Activated naive CD8-positive, alpha-beta T cell treated with anti-CD3 and anti-CD28 coated beads, Interleukin-2, amount 50 U/mL, for 24 hours (primary cell): ENCODE results near the gene PLA2G12A.

Experiments used
- ATAC-seq: fragments of 150-1000 bp; cut with Tn5 transposase; one replicate; pipeline ENCODE4 v1.10.0; 2021
- DNase-seq: peaks from one replicate; pipeline ENCODE4 v3.0.0; 2021
- H3K27ac Mint-ChIP-seq: one replicate; pipeline ENCODE4 v1.8.0; 2021; ENCODE audit warnings: mild to moderate bottlenecking, mixed read lengths
- H3K27me3 Mint-ChIP-seq: one replicate; pipeline ENCODE4 v1.8.0; 2021; ENCODE audit warnings: mixed read lengths
- H3K36me3 Mint-ChIP-seq: one replicate; pipeline ENCODE4 v1.8.0; 2021; ENCODE audit warnings: low read depth, mixed read lengths
- H3K4me1 Mint-ChIP-seq: one replicate; pipeline ENCODE4 v1.8.0; 2021; ENCODE audit warnings: mixed read lengths
- H3K4me3 Mint-ChIP-seq: one replicate; pipeline ENCODE4 v1.8.0; 2021; ENCODE audit warnings: mild to moderate bottlenecking, moderate library complexity, mixed read lengths
- H3K9me3 Mint-ChIP-seq: one replicate; pipeline ENCODE4 v1.8.0; 2021; ENCODE audit warnings: mixed read lengths

PLA2G12A gene

DNA sequence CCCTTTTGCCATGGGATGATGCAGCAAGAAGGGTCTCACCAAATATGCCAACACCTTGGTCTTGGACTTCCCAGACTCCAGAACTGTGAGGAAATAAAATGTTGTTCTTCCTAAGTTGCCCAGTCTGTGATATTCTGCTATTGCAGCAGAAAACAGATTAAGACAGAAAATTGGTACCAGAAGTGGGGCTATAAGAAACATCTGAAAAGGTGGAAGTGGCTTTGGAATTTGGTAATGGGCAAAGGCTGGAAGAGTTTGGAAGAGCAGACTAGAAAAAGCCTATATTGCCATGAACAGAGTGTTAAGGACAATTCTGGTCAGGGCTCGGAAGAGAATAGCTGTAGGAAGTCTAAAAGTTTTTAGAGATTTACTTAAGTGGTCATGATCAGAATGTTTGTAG is 54.0 kb downstream of the PLA2G12A start:
- ATAC-seq = no peak
- H3K27ac Mint-ChIP-seq = no peak overlapping the region
- no peak for DNase-seq
- H3K27me3 Mint-ChIP-seq = no peaks in the 10 kb centered on the region
- peaks cover 11% of the 10 kb centered on the region for H3K9me3 Mint-ChIP-seq
- H3K4me1 Mint-ChIP-seq = peaks cover 28% of the 10 kb centered on the region
- no peak overlapping the region for H3K4me3 Mint-ChIP-seq
- H3K36me3 Mint-ChIP-seq = peaks cover 40% of the 10 kb centered on the region

- H3K4me1 Mint-ChIP-seq = peaks cover 33% of the 10 kb centered on the region
- ATAC-seq (peak; percentile 34), DNase-seq (no peak)
- H3K27ac Mint-ChIP-seq = peak overlapping the region; percentile 68
- H3K27me3 Mint-ChIP-seq = no peaks in the 10 kb centered on the region
- peaks cover 40% of the 10 kb centered on the region for H3K36me3 Mint-ChIP-seq
- peaks cover 13% of the 10 kb centered on the region for H3K9me3 Mint-ChIP-seq
- H3K4me3 Mint-ChIP-seq = no peak overlapping the region
Observed at GRCh38 chr4:109675181-109675580, 54.7 kb downstream of the PLA2G12A start.

DNA sequence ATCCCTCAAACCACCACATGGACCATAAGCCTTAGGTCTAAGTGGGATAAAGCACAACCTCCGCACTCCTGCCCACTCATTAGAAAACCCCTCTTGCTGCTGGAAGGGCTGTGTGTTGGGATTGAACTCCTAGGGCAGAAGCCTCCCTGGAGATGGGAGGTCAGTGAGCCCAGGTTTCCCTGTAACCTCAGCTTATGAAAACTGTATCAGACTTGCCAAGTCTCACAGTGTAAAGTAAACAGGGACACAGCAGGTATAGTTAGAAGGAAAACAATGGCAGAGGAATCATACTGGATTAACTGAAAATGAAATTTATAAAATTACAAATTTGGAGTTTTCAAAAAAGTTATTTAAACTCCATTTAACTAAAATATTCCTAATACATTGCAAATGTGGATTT is 56.6 kb downstream of the PLA2G12A start:
- H3K36me3 Mint-ChIP-seq = peaks cover 43% of the 10 kb centered on the region

GRCh38 chr4:109672169-109672930 is 57.5 kb downstream of the PLA2G12A start:
- Mint-ChIP-seq H3K4me3 (no peak overlapping the region), H3K9me3 (peaks cover 13% of the 10 kb centered on the region), H3K27ac (peak overlapping the region; percentile 79), H3K27me3 (no peaks in the 10 kb centered on the region), H3K4me1 (peaks cover 58% of the 10 kb centered on the region), H3K36me3 (peaks cover 45% of the 10 kb centered on the region)
- no peak for DNase-seq
- ATAC-seq = no peak

More for the DNA sequence above, 56.6 kb downstream of the PLA2G12A start:
- Mint-ChIP-seq H3K9me3 (peaks cover 13% of the 10 kb centered on the region), H3K27ac (no peak overlapping the region), H3K27me3 (no peaks in the 10 kb centered on the region), H3K4me1 (peaks cover 52% of the 10 kb centered on the region), H3K4me3 (no peak overlapping the region)
- ATAC-seq (no peak), DNase-seq (no peak)

DNA sequence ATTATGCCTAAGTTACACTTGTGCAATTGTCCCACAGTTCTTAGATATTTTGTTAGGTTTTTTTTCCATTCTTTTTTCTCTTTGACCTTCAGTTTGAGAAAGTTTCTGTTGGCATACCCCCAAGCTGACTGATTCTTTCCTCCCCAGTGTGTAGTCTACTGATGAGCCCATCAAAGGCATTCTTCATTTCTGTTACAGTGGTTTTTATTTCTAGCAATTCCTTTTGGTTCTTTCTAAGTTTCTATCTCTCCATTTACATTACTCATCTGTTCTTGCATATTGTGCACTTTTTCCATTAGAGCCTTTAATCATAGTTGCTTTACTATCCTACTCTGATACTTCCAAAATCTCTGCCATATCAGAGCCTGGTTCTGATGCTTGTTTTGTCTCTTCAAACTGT is 58.5 kb downstream of the PLA2G12A start:
- Mint-ChIP-seq H3K4me1 (peaks cover 68% of the 10 kb centered on the region), H3K9me3 (peaks cover 13% of the 10 kb centered on the region), H3K36me3 (peaks cover 47% of the 10 kb centered on the region), H3K4me3 (peak overlapping the region; percentile 44), H3K27ac (peak overlapping the region; percentile 79), H3K27me3 (no peaks in the 10 kb centered on the region)
- DNase-seq (peak; percentile 41), ATAC-seq (peak; percentile 89)

- no peaks in the 10 kb centered on the region for H3K27me3 Mint-ChIP-seq
- H3K9me3 Mint-ChIP-seq = peaks cover 4% of the 10 kb centered on the region
- no peak overlapping the region for H3K4me3 Mint-ChIP-seq
- ATAC-seq (no peak), DNase-seq (no peak)
- peaks cover 16% of the 10 kb centered on the region for H3K36me3 Mint-ChIP-seq
- H3K4me1 Mint-ChIP-seq = peaks cover 48% of the 10 kb centered on the region
- H3K27ac Mint-ChIP-seq = no peak overlapping the region
Observed at GRCh38 chr4:109665783-109666485, 63.9 kb downstream of the PLA2G12A start.

- no peak overlapping the region for H3K27ac Mint-ChIP-seq
- no peaks in the 10 kb centered on the region for H3K27me3 Mint-ChIP-seq
- no peak overlapping the region for H3K4me3 Mint-ChIP-seq
- H3K9me3 Mint-ChIP-seq = no peaks in the 10 kb centered on the region
- DNase-seq (no peak), ATAC-seq (no peak)
- H3K4me1 Mint-ChIP-seq = peaks cover 27% of the 10 kb centered on the region
- peaks cover 5% of the 10 kb centered on the region for H3K36me3 Mint-ChIP-seq
Observed at GRCh38 chr4:109662771-109663170, 67.1 kb downstream of the PLA2G12A start.

DNA sequence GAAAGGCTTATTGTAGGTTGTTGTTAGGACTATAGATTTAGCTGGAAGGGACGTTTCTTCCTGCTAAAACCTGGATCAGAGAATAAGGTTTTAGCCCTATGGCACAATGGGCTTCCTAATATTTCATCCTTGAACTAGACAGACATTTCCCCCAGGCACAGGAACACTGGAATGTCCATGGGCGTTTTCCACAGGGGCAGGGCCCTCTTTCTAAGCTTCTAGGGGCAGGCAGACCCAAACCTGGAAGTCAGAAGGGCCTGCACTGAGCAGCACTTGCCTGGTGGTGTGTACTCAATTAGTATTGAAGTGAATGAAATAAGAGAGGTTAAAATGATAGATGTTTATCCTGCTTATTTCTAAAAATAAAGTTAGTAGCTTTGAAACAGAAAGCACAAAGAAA is 67.8 kb downstream of the PLA2G12A start:
- Mint-ChIP-seq H3K36me3 (peaks cover 5% of the 10 kb centered on the region), H3K27me3 (no peaks in the 10 kb centered on the region), H3K9me3 (no peaks in the 10 kb centered on the region), H3K4me1 (peaks cover 28% of the 10 kb centered on the region), H3K27ac (no peak overlapping the region), H3K4me3 (no peak overlapping the region)
- DNase-seq (no peak), ATAC-seq (no peak)
